ENCODE measurements around the gene RHOB. TPM values are rescaled to one million over a fixed set of nuclear protein-coding genes. Genes with fewer than 3 reads are reported as not detected.
A peak's percentile ranks its signal among the peaks of the same experiment; 100 is the strongest.
"Not testable (repeated sequence)": the region's sequence is repeated elsewhere in the genome, so short reads cannot be mapped to it uniquely, and the experiment has no call there.

Gene RHOB
- total RNA-seq, 1 donor from 2014 or later, result 18.5 TPM

DNA sequence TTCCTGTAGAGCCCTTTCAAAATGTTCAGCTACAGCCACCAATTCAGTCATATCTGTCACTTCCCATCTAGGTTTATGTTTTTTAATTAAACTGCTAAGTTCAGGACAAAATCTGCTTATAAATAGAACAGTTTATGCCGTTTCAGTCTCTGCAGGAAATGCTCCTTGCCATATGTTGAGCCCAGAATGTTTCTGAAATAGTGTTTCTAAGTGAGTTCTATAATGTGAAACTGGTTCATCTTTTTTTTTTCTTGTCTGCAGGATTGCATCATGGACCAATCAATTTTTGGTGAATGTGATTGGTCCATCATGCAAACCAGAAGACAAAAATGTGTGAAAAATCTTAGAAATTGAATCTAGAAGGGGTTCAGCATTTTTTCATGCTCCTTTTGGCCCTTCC, 30.2 kb upstream of the RHOB start:
- intact Hi-C loops (cut with micrococcal nuclease), result no loop called here
- DNase-seq, result no peak
- Mint-ChIP-seq H3K27ac (no peak overlapping the region), H3K36me3 (ENCODE audit: low read depth) (no peaks in the 10 kb centered on the region), H3K4me3 (no peak overlapping the region), H3K27me3 (peaks cover 34% of the 10 kb centered on the region), H3K4me1 (peaks cover 3% of the 10 kb centered on the region), H3K9me3 (no peaks in the 10 kb centered on the region)

DNA sequence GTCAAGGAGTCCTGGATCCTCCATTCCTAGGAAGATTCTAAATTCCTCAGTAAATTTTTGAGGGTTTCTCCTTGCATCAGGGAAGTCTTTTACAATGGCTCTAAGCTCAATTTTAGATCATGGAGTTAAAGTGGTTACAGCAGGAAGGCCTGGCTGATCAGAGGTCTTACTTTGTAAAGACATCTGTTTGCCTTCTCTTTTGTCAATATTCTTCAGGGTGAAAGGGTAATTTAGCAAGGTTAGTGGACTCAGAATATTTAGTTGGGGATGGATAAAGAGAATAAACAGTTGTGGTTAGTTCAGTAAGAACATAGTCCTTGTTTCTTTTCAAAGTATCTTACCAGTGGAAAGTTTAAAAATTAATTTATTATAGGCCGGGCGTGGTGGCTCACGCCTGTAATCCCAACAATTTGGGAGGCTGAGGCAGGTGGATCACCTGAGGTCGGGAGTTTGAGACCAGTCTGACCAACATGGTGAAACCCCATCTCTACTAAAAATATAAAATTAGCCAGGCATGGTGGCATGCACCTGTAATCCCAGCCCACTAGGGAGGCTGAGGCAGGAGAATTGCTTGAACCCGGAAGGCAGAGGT, 29.5 kb upstream of the RHOB start:
- H3K4me3 Mint-ChIP-seq; intact Hi-C loops (cut with micrococcal nuclease); H3K9me3 Mint-ChIP-seq; H3K36me3 Mint-ChIP-seq (ENCODE audit: low read depth); H3K4me1 Mint-ChIP-seq; DNase-seq; H3K27ac Mint-ChIP-seq: not testable (repeated sequence)
- peaks cover 31% of the 10 kb centered on the region for H3K27me3 Mint-ChIP-seq

DNA sequence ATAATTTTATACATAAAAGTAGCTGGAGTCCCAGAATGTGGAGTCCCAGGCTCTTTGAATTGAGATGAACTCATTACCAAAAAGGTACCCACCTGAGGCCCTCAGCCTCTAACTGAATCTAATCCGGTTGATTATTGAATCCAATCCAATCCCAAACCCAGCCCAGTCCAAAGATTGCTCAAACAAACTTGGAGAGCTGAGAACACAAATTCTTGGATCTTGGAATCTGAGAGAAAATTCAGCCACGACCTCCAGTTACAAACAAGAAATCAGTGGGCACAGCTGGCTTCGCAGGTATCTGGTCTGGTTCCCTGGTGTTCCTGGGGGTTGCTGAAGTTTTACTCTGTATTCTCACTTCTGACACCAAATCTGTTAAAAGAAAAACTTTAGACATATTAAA, 28.4 kb upstream of the RHOB start:
- peaks cover 23% of the 10 kb centered on the region for H3K27me3 Mint-ChIP-seq
- intact Hi-C loops (cut with micrococcal nuclease), result no loop called here
- H3K36me3 Mint-ChIP-seq (ENCODE audit: low read depth), result no peaks in the 10 kb centered on the region
- H3K9me3 Mint-ChIP-seq, result no peaks in the 10 kb centered on the region
- no peak for DNase-seq
- H3K4me1 Mint-ChIP-seq, result peaks cover 8% of the 10 kb centered on the region
- H3K27ac Mint-ChIP-seq, result no peak overlapping the region
- H3K4me3 Mint-ChIP-seq, result no peak overlapping the region

DNA sequence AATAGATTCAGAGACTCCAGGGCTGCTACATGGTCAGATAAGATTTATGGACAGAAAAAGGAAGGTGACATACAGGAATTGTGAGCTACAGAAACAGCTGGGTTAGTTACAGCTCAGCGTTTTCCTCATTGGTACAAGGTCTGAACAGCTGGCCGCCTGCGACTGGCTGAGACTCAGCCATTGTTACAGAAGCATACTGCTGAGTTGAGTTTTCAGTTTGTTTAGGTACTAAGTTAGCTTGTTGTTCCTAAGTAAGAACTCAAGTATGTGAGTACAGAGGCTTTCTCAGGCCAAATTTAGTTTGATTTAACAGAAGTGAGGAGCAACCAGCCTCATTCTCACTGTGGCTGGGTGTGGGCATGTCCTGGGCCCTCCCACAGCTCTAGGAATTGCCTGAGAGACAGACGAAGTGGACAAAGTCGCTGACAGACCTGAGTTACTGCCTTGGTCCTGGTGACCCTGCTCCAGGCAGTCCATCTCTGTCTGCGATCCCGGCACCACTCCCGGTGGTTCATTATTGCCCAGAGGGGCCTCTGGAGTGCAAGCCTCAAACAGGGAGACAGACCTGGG, 27.8 kb upstream of the RHOB start:
- peaks cover 20% of the 10 kb centered on the region for H3K27me3 Mint-ChIP-seq
- intact Hi-C loops (cut with micrococcal nuclease), result no loop called here
- no peak overlapping the region for H3K4me3 Mint-ChIP-seq
- DNase-seq, result no peak
- H3K9me3 Mint-ChIP-seq, result no peaks in the 10 kb centered on the region
- H3K36me3 Mint-ChIP-seq (ENCODE audit: low read depth), result no peaks in the 10 kb centered on the region
- H3K4me1 Mint-ChIP-seq, result peaks cover 12% of the 10 kb centered on the region
- H3K27ac Mint-ChIP-seq, result no peak overlapping the region

DNA sequence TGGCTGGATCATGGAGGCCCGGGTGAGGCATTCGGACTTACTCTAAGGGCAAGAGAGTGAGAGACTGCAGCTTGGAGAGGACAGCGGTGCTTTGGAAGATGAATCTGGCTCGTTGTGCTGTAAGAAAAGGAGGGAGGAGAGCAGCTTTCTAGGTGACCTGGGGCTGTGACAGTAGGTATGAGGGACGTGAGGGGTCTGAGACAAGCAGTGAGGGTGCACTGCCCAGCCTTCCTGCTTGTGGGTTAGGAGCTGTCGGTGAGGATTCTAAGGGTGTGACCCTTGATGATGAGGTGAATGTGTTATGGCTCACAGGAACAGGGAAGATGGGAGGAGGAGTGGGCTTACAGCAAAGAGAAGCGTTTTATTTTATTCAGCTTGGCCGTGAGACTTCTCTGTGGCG, 27.1 kb upstream of the RHOB start:
- DNase-seq, result no peak
- Mint-ChIP-seq H3K9me3 (no peaks in the 10 kb centered on the region), H3K36me3 (ENCODE audit: low read depth) (no peaks in the 10 kb centered on the region), H3K27me3 (peaks cover 16% of the 10 kb centered on the region), H3K4me1 (peaks cover 17% of the 10 kb centered on the region), H3K4me3 (no peak overlapping the region), H3K27ac (no peak overlapping the region)
- intact Hi-C loops (cut with micrococcal nuclease), result loop anchor here (5.0 kb wide), 2 partner anchors 67 to 177 kb away; partner anchors contain the start of gene PUM2

DNA sequence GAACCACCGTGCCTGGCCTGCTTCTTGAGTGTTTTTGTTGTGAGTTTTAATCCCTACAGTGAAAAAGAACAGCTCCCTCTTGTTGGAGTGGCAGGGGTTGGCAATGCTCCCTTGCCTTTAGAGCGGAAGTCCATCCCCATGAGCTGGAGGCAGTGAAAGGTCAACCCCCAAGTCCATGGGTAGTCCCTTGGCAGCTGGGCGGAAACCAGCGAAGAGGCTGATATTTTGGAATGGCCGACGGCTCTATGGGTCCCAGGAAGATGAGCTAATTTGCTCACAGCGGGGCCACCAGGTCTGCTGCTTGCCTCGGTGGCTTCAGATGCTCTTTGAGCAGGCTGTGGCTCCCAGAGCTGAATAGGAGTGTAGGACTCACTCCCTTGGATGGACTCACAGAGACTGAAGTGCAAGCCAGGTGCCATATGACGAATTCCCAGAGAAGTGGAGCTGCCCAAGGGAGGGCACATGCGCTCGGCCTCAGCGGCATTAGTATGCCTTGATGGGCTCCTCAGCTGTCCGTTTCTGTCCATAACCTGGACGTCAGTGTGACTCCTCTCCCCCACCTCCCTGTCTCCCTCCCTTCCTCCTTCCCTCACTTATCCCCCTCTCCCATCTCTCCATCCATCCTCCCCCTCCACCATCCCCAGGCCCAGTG, 25.4 kb upstream of the RHOB start:
- intact Hi-C loops (cut with micrococcal nuclease), result loop anchor here (5.0 kb wide), 2 partner anchors 69 to 179 kb away; partner anchors contain the start of gene PUM2
- Mint-ChIP-seq H3K27ac (no peak overlapping the region), H3K27me3 (peaks cover 10% of the 10 kb centered on the region), H3K9me3 (no peaks in the 10 kb centered on the region), H3K4me3 (no peak overlapping the region), H3K36me3 (ENCODE audit: low read depth) (no peaks in the 10 kb centered on the region), H3K4me1 (peaks cover 27% of the 10 kb centered on the region)
- DNase-seq, result no peak

DNA sequence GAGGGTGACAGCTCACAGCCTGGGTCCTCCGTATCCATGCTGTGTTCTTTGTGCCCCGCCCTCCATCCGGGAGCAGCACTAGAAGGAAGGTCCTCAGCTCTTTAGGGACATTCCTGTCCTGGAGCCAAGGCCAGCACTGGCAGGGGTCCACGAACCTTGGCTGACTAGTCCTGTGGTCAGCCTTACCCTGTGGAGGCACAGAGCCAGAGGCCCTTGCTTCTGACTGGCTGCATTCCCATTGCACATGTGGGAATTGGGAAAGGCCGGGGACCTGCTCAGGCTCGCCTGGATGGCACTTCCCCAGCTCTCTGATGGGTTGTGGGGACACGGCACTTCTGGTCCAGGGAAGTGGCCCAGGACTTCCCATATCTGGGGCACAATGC, 24.9 kb upstream of the RHOB start:
- no peak for DNase-seq
- no peaks in the 10 kb centered on the region for H3K9me3 Mint-ChIP-seq
- H3K4me1 Mint-ChIP-seq, result peaks cover 27% of the 10 kb centered on the region
- no peaks in the 10 kb centered on the region for H3K36me3 Mint-ChIP-seq (ENCODE audit: low read depth)
- H3K27me3 Mint-ChIP-seq, result peaks cover 7% of the 10 kb centered on the region
- H3K4me3 Mint-ChIP-seq, result no peak overlapping the region
- intact Hi-C loops (cut with micrococcal nuclease), result loop anchor here (5.0 kb wide), 2 partner anchors 70 to 180 kb away; partner anchors contain the start of gene PUM2
- no peak overlapping the region for H3K27ac Mint-ChIP-seq

DNA sequence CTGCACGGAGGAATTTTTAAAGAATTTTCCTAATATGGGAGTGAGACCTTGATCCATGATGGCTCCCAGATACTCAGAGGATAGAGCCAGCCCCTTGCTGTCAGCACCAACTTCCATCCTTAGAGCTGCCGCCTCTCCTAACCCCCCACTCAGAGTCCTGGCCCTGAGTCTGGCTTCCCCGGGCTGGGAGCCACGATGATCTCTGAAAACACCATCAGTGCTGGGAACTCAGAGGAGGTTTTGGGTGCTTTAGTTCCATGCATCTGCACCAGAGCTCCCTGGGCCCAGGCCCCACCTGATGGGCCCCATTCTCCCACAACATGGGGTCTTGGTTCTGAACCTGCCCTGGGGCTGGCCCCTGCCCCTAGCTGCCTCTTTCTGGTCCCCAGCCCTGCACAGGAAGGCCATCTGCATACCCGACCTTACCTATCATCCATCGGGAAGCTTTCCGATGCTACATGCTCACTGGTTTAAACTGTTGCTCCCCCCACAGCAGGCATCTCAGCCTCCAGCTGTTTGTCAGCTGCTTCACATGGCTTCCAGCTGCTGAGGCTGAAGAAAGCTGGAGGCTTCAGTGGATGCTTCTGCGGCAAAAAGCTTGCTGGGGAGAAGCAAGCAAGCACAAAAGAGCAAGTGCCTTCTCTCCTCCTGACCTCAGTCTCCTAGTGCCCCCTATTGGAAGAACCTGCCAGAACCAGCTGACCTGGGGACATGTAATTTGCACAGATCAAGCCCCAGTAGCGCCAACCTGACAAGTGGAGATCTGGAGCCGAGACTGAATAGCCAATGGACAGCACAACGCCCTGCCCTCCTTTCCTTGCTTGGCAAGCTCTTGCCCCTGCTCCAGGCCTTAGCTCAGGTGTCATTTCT, 24.2 kb upstream of the RHOB start:
- Mint-ChIP-seq H3K9me3 (no peaks in the 10 kb centered on the region), H3K27ac (no peak overlapping the region), H3K4me3 (no peak overlapping the region), H3K27me3 (peaks cover 4% of the 10 kb centered on the region), H3K4me1 (peaks cover 27% of the 10 kb centered on the region), H3K36me3 (ENCODE audit: low read depth) (no peaks in the 10 kb centered on the region)
- DNase-seq, result peak; percentile 73
- intact Hi-C loops (cut with micrococcal nuclease), result loop anchor here (5.0 kb wide), 2 partner anchors 70 to 180 kb away; partner anchors contain the start of gene PUM2

DNA sequence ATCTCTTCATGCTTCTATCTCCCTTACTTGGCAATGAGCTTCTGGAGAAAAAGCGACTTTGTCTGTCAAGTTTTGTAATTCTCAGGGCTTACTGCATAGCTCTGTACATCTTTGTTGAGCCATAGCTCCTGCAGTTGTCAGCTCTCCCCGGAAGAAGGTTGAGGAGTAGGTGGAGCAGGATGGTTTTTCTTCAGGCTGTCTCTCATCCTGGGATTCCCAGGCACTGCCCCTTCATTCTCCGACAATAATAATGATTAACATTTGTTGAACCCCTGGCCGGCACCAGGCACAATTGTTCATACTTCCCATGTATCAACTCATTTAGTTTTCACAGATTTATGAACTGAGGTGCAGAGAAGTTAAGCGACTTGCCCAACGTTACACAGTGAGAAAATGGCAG, 23.5 kb upstream of the RHOB start:
- Mint-ChIP-seq H3K36me3 (ENCODE audit: low read depth) (no peaks in the 10 kb centered on the region), H3K9me3 (no peaks in the 10 kb centered on the region), H3K27ac (no peak overlapping the region), H3K4me1 (peaks cover 27% of the 10 kb centered on the region), H3K4me3 (no peak overlapping the region), H3K27me3 (peaks cover 4% of the 10 kb centered on the region)
- intact Hi-C loops (cut with micrococcal nuclease), result loop anchor here (5.0 kb wide), 2 partner anchors 71 to 181 kb away; partner anchors contain the start of gene PUM2
- no peak for DNase-seq

DNA sequence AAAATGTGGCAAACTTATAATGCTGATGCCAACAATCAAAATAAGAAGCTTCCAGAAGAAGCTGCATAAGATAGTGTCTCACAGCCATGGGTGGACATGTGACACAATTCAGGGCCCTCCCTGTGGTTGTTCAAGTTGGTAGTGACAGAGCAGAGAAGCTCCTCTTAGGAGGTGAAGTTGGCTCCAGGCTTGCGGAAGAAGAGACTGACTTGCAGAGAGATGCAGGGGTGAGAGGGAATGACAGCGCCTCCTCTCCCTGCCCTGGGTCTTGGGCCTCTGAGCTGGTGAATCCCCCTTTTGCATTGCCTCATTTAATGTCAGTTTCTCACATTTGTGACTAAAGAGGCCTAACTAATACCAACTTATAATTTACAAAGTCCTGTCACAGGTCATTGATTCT, 23.0 kb upstream of the RHOB start:
- H3K36me3 Mint-ChIP-seq (ENCODE audit: low read depth), result no peaks in the 10 kb centered on the region
- no peak for DNase-seq
- peak overlapping the region; percentile 3 for H3K27ac Mint-ChIP-seq
- no peaks in the 10 kb centered on the region for H3K9me3 Mint-ChIP-seq
- no peak overlapping the region for H3K4me3 Mint-ChIP-seq
- peaks cover 27% of the 10 kb centered on the region for H3K4me1 Mint-ChIP-seq
- intact Hi-C loops (cut with micrococcal nuclease), result loop anchor here (5.0 kb wide), 2 partner anchors 72 to 182 kb away; partner anchors contain the start of gene PUM2
- peaks cover 4% of the 10 kb centered on the region for H3K27me3 Mint-ChIP-seq

DNA sequence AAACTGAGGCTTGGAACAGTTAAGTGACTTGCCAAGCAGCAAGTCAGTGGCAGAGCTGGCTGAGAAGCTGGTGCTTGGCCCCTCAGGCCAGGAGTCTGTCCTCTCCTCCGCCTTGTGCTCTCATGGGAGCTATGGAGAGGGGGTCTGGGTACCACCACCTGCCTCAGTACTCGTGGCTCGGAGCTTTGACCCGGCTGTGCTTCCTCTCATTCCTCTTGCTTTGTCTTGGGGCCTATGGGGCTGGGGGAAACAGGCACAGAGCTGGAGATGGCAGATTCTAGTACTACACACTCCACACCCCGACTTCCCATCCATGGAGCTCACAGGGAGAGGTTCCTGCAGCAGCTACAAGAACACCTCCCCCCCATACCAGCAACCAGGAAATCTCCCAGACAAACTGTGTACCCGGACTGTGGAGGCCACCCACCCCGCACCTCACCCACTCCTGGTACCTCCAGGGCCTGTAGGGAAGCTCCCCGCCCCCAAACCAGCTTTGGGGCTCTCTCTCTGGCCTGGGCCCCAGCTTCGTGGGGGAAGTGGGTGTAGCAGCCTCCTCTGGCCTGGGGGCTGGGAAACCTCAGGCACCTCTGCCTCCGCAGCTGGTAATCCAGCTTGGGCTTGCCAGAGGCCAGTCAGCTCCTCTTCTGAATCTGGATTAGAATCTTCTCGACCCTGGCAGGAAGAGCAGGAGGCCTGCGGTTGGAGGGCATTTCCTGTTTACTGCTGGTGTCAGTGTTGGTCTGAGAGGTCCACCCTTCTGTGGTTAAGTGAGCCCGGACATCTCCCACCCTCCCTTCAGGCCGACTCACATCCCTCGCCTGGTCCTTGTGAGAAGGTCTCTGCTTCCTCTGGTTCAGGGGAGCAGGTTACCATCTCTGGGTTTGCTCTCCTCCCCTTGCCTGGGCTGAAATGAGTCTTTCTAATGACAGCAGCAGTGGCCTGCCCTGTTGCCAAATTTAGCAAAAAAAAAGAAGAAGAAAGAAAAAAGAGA, 22.3 kb upstream of the RHOB start:
- H3K4me3 Mint-ChIP-seq, result peak overlapping the region; percentile 7

DNA sequence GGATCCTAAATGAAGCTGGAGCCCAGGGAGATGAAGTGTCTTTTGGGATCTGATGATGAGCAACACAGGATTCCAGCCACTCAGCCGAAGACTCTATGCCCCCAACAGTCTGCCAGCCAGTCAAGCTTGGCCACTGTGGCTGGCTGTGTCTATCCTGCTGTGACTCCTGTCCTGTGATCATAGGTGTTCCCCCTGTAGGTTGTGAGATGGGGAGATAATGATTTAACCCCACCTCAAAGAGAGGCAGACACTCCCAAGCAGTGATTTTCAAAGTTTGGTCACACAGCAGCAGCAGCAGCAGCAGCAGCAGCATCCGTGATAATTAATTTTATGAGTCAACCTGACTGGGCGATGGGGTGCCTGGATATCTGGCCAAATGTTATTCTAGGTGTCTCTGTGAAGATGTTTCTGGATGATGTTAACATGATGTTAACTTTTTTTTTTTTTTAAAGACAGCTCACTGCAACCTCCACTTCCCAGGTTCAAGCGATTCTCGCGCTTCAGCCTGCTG, 21.4 kb upstream of the RHOB start:
- Mint-ChIP-seq H3K4me3 (peak overlapping the region; percentile 7), H3K27ac (peak overlapping the region; percentile 76)

More for the DNA sequence above, 22.3 kb upstream of the RHOB start:
- Mint-ChIP-seq H3K36me3 (ENCODE audit: low read depth) (no peaks in the 10 kb centered on the region), H3K4me1 (peaks cover 30% of the 10 kb centered on the region), H3K27me3 (peaks cover 4% of the 10 kb centered on the region), H3K9me3 (no peaks in the 10 kb centered on the region), H3K27ac (peak overlapping the region; percentile 76)
- intact Hi-C loops (cut with micrococcal nuclease), result loop anchor here (5.0 kb wide), 2 partner anchors 72 to 182 kb away; partner anchors contain the start of gene PUM2
- DNase-seq, result peak; percentile 75

More for the DNA sequence above, 21.4 kb upstream of the RHOB start:
- intact Hi-C loops (cut with micrococcal nuclease), result no loop called here
- Mint-ChIP-seq H3K4me1 (peaks cover 37% of the 10 kb centered on the region), H3K27me3 (no peaks in the 10 kb centered on the region), H3K36me3 (ENCODE audit: low read depth) (no peaks in the 10 kb centered on the region), H3K9me3 (no peaks in the 10 kb centered on the region)
- DNase-seq, result no peak

Measured in activated CD4-positive, alpha-beta T cell treated with anti-CD3 and anti-CD28 coated beads, Interleukin-2, amount 10 ng/mL, durations not matched to agents 24 days and 14 days (primary cell).